Activated CD4-positive, alpha-beta T cell treated with anti-CD3 and anti-CD28 coated beads for 36 hours (primary cell): ENCODE results near the gene LRP2. TPM values are rescaled to one million over a fixed set of nuclear protein-coding genes. Genes with fewer than 3 reads are reported as not detected.
A peak's percentile ranks its signal among the peaks of the same experiment; 100 is the strongest.

Experiments used
- ATAC-seq: fragments of 200-7000 bp; cut with Tn5 transposase; one replicate; pipeline ENCODE4 v1.10.0; 2021; ENCODE audit warnings: mild to moderate bottlenecking, moderate library complexity
- CTCF ChIA-PET: fragments of 350-600 bp; sonication (Branson Sonifier 250); formaldehyde crosslinking; loops from one replicate; lab custom pipeline; 2021; ENCODE audit warnings: antibody characterized with exemption; lab: Charles Lee
- POLR2A ChIA-PET: fragments of 350-600 bp; sonication (Branson Sonifier 250); formaldehyde crosslinking; loops from one replicate; lab custom pipeline; 2021; ENCODE audit warnings: antibody characterized with exemption, inconsistent platforms; lab: Charles Lee
- DNase-seq: peaks from one replicate; pipeline ENCODE4 v3.0.0-alpha.2; 2020
- H3K27ac Mint-ChIP-seq: one replicate; pipeline ENCODE4 v1.8.0; 2021; ENCODE audit warnings: mixed read lengths
- H3K27me3 Mint-ChIP-seq: one replicate; pipeline ENCODE4 v1.8.0; 2021; ENCODE audit warnings: mixed read lengths
- H3K36me3 Mint-ChIP-seq: one replicate; pipeline ENCODE4 v1.8.0; 2021; ENCODE audit warnings: low read depth, mixed read lengths
- H3K4me1 Mint-ChIP-seq: one replicate; pipeline ENCODE4 v1.8.0; 2021; ENCODE audit warnings: mixed read lengths
- H3K4me3 Mint-ChIP-seq: one replicate; pipeline ENCODE4 v1.8.0; 2021; ENCODE audit warnings: mild to moderate bottlenecking, moderate library complexity, mixed read lengths
- H3K9me3 Mint-ChIP-seq: one replicate; pipeline ENCODE4 v1.8.0; 2021; ENCODE audit warnings: low read depth, mixed read lengths
- intact Hi-C, 2 experiments: fragments of 100-400 bp; cut with DNase I in 1 of 2; cut with micrococcal nuclease in 1 of 2; formaldehyde crosslinking; loops; one replicate each; pipeline versions ENCODE4 v1.14.2 to v1.15.1; 2022 to 2024; cut with DNase I, micrococcal nuclease
- total RNA-seq, 2 experiments: library from RNA; stranded (reverse); gene quantifications; one replicate each; pipeline ENCODE4 v1.2.3, GENCODE V29; 2021

Gene LRP2
- total RNA-seq, 2 experiments from 2014 or later: 1.9 to 3.0 TPM

DNA sequence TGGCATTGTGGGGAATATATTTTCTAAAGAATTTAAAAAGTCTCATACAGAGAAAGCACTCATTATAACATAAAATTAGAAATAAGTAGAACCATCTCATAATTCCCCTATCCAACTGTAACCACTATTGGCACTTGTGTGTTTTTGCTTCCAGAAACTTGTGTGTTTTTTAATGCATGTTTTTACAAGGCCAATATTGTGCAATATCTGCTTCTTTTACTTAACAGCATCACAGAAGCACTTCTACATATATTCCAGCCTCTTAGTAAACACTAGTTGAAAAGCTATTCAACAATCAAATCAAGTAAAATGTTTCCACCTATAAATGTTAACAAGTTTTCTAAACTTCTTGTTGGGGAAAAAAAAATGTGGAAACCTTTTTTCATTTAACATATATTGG lies 132.7 kb downstream of the LRP2 start:
- H3K27me3 Mint-ChIP-seq: peaks cover 2% of the 10 kb centered on the region
- H3K36me3 Mint-ChIP-seq: no peaks in the 10 kb centered on the region
- ChIA-PET CTCF (no interaction called here), POLR2A (no interaction called here)
- ATAC-seq (no peak), DNase-seq (no peak)
- no peak overlapping the region for H3K27ac Mint-ChIP-seq
- H3K4me1 Mint-ChIP-seq: no peaks in the 10 kb centered on the region
- no peaks in the 10 kb centered on the region for H3K9me3 Mint-ChIP-seq
- H3K4me3 Mint-ChIP-seq: no peak overlapping the region
- intact Hi-C loops: no loop called here

GRCh38 chr2:169225906-169226305 lies 136.4 kb downstream of the LRP2 start:
- DNase-seq: no peak
- Mint-ChIP-seq H3K27me3 (no peaks in the 10 kb centered on the region), H3K4me1 (no peaks in the 10 kb centered on the region), H3K9me3 (no peaks in the 10 kb centered on the region), H3K36me3 (no peaks in the 10 kb centered on the region), H3K27ac (no peak overlapping the region), H3K4me3 (no peak overlapping the region)
- ATAC-seq: no peak
- ChIA-PET CTCF (no interaction called here), POLR2A (no interaction called here)
- intact Hi-C loops: no loop called here

GRCh38 chr2:169225233-169225750 lies 137.0 kb downstream of the LRP2 start:
- no peak overlapping the region for H3K27ac Mint-ChIP-seq
- DNase-seq (no peak), ATAC-seq (no peak)
- intact Hi-C loops: no loop called here
- no peaks in the 10 kb centered on the region for H3K9me3 Mint-ChIP-seq
- ChIA-PET POLR2A (no interaction called here), CTCF (no interaction called here)
- H3K4me3 Mint-ChIP-seq: no peak overlapping the region
- H3K4me1 Mint-ChIP-seq: no peaks in the 10 kb centered on the region
- no peaks in the 10 kb centered on the region for H3K36me3 Mint-ChIP-seq
- H3K27me3 Mint-ChIP-seq: no peaks in the 10 kb centered on the region

GRCh38 chr2:169222665-169223064 lies 139.7 kb downstream of the LRP2 start:
- intact Hi-C loops: loop anchor here in 1 of 2 experiments (5.0 kb wide), 2 partner anchors 115 to 260 kb away; no protein-coding TSS in a partner anchor
- ChIA-PET CTCF (interaction anchor here (1.0 to 1.3 kb wide), 3 partner anchors 81 to 192 kb away, joined by 3 read pairs; no protein-coding TSS in a partner anchor), POLR2A (no interaction called here)
- Mint-ChIP-seq H3K36me3 (no peaks in the 10 kb centered on the region), H3K4me3 (no peak overlapping the region), H3K27me3 (no peaks in the 10 kb centered on the region), H3K9me3 (no peaks in the 10 kb centered on the region), H3K27ac (no peak overlapping the region), H3K4me1 (no peaks in the 10 kb centered on the region)
- peak; percentile 94 for ATAC-seq
- DNase-seq: no peak

DNA sequence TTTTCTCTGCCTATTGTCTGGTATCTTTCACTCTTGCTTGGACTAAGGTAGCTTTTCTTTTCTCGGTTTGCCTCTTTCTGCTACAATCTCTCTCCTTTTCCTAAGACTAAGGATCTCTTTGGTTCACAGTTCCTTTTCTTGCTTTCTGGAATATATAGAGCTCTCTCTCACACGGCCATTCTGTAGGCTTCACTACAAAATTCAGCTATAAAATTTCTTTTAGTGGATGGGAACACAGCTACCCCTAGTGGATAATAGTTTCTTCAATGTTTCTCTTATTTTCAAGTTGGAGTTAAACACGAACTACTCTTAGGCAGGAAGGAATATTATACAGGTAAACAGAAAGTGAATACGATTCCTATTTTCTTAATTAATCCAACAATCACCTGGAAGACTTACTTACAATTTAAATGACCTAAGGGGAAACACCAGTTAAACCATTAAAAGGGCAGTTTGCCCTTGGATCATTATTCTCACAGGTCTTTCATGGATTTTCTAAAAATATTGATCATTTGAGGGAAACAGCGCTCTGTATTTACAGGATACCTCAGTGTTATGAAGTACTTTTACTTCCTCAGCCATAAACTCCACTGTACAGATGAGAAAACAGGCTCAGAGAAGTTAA lies 140.5 kb downstream of the LRP2 start:
- no peak overlapping the region for H3K4me3 Mint-ChIP-seq
- ChIA-PET CTCF (interaction anchor here (1.0 to 1.6 kb wide), 4 partner anchors 80 to 191 kb away, joined by 3 to 5 read pairs (median 3); no protein-coding TSS in a partner anchor), POLR2A (no interaction called here)
- H3K4me1 Mint-ChIP-seq: no peaks in the 10 kb centered on the region
- no peaks in the 10 kb centered on the region for H3K36me3 Mint-ChIP-seq
- H3K27me3 Mint-ChIP-seq: no peaks in the 10 kb centered on the region
- H3K27ac Mint-ChIP-seq: no peak overlapping the region
- ATAC-seq (no peak), DNase-seq (no peak)
- intact Hi-C loops: loop anchor here in 1 of 2 experiments (5.0 kb wide), 2 partner anchors 115 to 260 kb away; no protein-coding TSS in a partner anchor
- H3K9me3 Mint-ChIP-seq: no peaks in the 10 kb centered on the region

DNA sequence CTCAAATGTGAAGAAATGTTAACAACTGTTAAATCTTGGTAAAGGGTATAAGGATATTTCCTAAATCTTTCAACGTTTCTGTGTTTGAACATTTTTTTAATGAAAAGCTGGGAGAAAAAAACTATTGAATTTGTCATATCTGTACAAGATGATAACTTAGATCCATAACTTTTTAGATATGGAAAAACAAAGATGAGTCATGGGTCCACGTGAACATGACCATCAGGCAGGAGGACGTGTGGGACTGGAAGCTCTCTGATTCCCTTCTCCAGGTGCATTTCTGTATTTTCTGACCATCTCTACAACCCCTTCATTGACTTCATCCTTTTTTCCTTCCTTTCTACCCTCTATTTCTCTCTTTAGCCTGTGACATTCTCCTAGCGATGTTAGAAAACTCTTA lies 151.4 kb downstream of the LRP2 start:
- ATAC-seq (no peak), DNase-seq (no peak)
- Mint-ChIP-seq H3K36me3 (no peaks in the 10 kb centered on the region), H3K27me3 (no peaks in the 10 kb centered on the region), H3K4me1 (no peaks in the 10 kb centered on the region), H3K27ac (no peak overlapping the region), H3K4me3 (no peak overlapping the region), H3K9me3 (no peaks in the 10 kb centered on the region)
- ChIA-PET CTCF (interaction anchor here (0.6 to 1.2 kb wide), 2 partner anchors 131 to 252 kb away, joined by 3 read pairs; no protein-coding TSS in a partner anchor), POLR2A (no interaction called here)
- intact Hi-C loops: no loop called here

GRCh38 chr2:169208026-169208425 lies 154.3 kb downstream of the LRP2 start:
- no peak overlapping the region for H3K27ac Mint-ChIP-seq
- intact Hi-C loops: no loop called here
- no peaks in the 10 kb centered on the region for H3K36me3 Mint-ChIP-seq
- no peaks in the 10 kb centered on the region for H3K9me3 Mint-ChIP-seq
- ChIA-PET CTCF (interaction anchor here (0.7 kb wide), 1 partner anchor 57 kb away, joined by 3 read pairs; no protein-coding TSS in a partner anchor), POLR2A (no interaction called here)
- DNase-seq (no peak), ATAC-seq (no peak)
- no peak overlapping the region for H3K4me3 Mint-ChIP-seq
- H3K27me3 Mint-ChIP-seq: peaks cover 2% of the 10 kb centered on the region
- no peaks in the 10 kb centered on the region for H3K4me1 Mint-ChIP-seq

DNA sequence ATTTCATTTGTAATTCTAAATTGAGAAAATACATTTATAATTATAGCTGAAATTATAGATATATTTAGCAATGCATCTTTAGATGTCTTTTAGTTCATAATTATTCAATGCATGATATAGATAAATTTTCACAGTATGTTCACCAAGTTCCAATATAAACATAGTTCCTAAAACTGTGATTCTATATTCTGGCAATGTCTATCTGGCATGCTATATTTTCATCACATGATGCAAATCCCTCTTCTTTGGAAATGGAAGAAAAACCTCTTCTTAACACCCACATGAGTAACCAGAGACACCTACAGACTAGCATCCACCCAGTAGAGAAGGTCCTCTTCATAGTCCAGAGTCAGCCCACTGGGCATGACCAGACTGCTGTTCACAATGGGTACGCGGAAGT lies 157.2 kb downstream of the LRP2 start:
- no peak for ATAC-seq
- no peak for DNase-seq
- POLR2A ChIA-PET: no interaction called here
- H3K4me3 Mint-ChIP-seq: no peak overlapping the region
- no peak overlapping the region for H3K27ac Mint-ChIP-seq
- CTCF ChIA-PET: no interaction called here
- no peaks in the 10 kb centered on the region for H3K9me3 Mint-ChIP-seq
- no peaks in the 10 kb centered on the region for H3K36me3 Mint-ChIP-seq
- peaks cover 4% of the 10 kb centered on the region for H3K27me3 Mint-ChIP-seq
- intact Hi-C loops: no loop called here
- no peaks in the 10 kb centered on the region for H3K4me1 Mint-ChIP-seq

GRCh38 chr2:169203952-169204351 lies 158.4 kb downstream of the LRP2 start:
- H3K9me3 Mint-ChIP-seq: no peaks in the 10 kb centered on the region
- H3K27me3 Mint-ChIP-seq: peaks cover 4% of the 10 kb centered on the region
- ChIA-PET POLR2A (no interaction called here), CTCF (no interaction called here)
- no peak overlapping the region for H3K4me3 Mint-ChIP-seq
- DNase-seq (no peak), ATAC-seq (no peak)
- H3K27ac Mint-ChIP-seq: no peak overlapping the region
- H3K4me1 Mint-ChIP-seq: no peaks in the 10 kb centered on the region
- intact Hi-C loops: no loop called here
- no peaks in the 10 kb centered on the region for H3K36me3 Mint-ChIP-seq

- H3K9me3 Mint-ChIP-seq: no peaks in the 10 kb centered on the region
- H3K27ac Mint-ChIP-seq: no peak overlapping the region
- DNase-seq (no peak), ATAC-seq (no peak)
- CTCF ChIA-PET: no interaction called here
- POLR2A ChIA-PET: no interaction called here
- H3K4me1 Mint-ChIP-seq: no peaks in the 10 kb centered on the region
- intact Hi-C loops: no loop called here
- H3K36me3 Mint-ChIP-seq: no peaks in the 10 kb centered on the region
- H3K4me3 Mint-ChIP-seq: no peak overlapping the region
- H3K27me3 Mint-ChIP-seq: peaks cover 7% of the 10 kb centered on the region
Observed at GRCh38 chr2:169200756-169201155, 161.6 kb downstream of the LRP2 start.

DNA sequence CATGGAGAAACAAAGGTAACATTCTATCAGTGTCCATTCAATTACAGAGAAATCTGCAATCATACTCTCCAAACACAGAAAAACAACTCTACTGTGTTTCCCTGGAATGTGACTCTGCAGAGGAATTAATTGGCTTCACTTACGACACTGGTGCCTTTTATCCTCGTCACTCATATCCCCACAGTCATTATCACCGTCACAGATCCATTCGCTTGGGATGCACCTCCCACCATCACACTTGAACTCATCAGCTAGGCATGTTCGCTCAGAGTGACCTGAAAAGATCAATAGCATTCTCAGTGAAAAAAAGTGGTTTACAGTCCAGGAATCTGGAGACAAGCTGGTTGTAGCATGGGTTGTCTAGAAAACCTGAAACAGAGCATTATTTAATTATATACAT lies 168.7 kb downstream of the LRP2 start:
- peaks cover 6% of the 10 kb centered on the region for H3K27me3 Mint-ChIP-seq
- CTCF ChIA-PET: no interaction called here
- no peaks in the 10 kb centered on the region for H3K4me1 Mint-ChIP-seq
- no peaks in the 10 kb centered on the region for H3K9me3 Mint-ChIP-seq
- H3K27ac Mint-ChIP-seq: no peak overlapping the region
- POLR2A ChIA-PET: no interaction called here
- ATAC-seq (no peak), DNase-seq (no peak)
- intact Hi-C loops: no loop called here
- H3K36me3 Mint-ChIP-seq: no peaks in the 10 kb centered on the region
- no peak overlapping the region for H3K4me3 Mint-ChIP-seq

DNA sequence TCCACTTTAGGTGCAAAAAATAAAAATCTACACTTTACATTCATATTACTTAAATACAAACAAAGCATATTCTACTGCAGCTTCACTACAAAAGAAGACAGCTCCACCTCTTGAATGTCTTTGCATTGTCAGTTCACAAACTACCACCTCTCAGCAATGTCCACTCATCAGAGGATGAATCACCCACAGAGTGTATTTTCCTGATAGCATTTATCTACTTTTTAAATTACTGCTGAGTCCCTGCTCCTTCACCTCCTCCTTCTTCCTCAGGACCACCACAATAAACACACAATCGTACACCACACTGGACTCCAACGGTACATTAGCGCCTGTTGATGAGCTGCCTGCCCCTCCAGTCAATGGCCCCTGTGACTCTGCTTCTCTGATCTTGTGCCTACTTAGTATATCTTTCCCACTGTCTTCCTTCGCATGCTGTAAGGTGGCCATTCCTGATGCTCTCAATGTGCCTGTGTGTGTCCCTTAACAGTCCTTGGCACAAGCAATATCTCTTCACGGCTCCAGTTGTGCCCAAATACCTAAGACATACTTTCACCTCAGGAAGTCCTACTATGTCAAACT lies 172.0 kb downstream of the LRP2 start:
- Mint-ChIP-seq H3K9me3 (no peaks in the 10 kb centered on the region), H3K27ac (no peak overlapping the region), H3K36me3 (no peaks in the 10 kb centered on the region), H3K4me3 (no peak overlapping the region), H3K27me3 (peaks cover 8% of the 10 kb centered on the region), H3K4me1 (no peaks in the 10 kb centered on the region)
- intact Hi-C loops: no loop called here
- ChIA-PET CTCF (interaction anchor here (0.8 to 1.2 kb wide), 3 partner anchors 20 to 49 kb away, joined by 3 to 6 read pairs (median 3); no protein-coding TSS in a partner anchor), POLR2A (no interaction called here)
- ATAC-seq (no peak), DNase-seq (no peak)
